Upper lobe of left lung (tissue), 6 donors: ENCODE results near the gene SLC9A9. TPM values are rescaled to one million over a fixed set of nuclear protein-coding genes. Genes with fewer than 3 reads are reported as not detected.
A peak's percentile ranks its signal among the peaks of the same experiment; 100 is the strongest.

Experiments used
- ATAC-seq, 2 donors: fragments of 200-7000 bp; cut with Tn5 transposase; one replicate each; pipeline ENCODE4 v1.9.1; 2022; ENCODE audit warnings: mild to moderate bottlenecking in 2 of 2, moderate library complexity in 2 of 2; ENCODE audit not compliant: low FRiP score in 2 of 2
- DNase-seq, 2 donors: peaks; one replicate each; pipeline ENCODE4 v3.0.0-alpha.2; 2019 to 2020
- H3K27ac ChIP-seq, 4 donors: fragments of 200-600 bp; sonication (generic); one replicate each; pipeline ENCODE4 v1.5.1; 2016 to 2019
- H3K27me3 ChIP-seq, 4 donors: fragments of 200-600 bp; sonication (generic); one replicate each; pipeline ENCODE4 v1.5.1; 2017 to 2019
- H3K36me3 ChIP-seq, 4 donors: fragments of 200-600 bp; sonication (generic); one replicate each; pipeline ENCODE4 v1.5.1; 2016 to 2019
- H3K4me1 ChIP-seq, 4 donors: fragments of 200-600 bp; sonication (generic); one replicate each; pipeline ENCODE4 v1.5.1; 2018 to 2019
- H3K4me3 ChIP-seq, 4 donors: fragments of 200-600 bp; sonication (generic); one replicate each; pipeline ENCODE4 v1.5.1; 2017 to 2019; ENCODE audit warnings: mild to moderate bottlenecking in 2 of 4, moderate library complexity in 1 of 4
- H3K9me3 ChIP-seq, 4 donors: fragments of 200-600 bp; sonication (generic); one replicate each; pipeline ENCODE4 v1.5.1; 2018 to 2019
- EP300 ChIP-seq, 4 donors: sonication (generic); formaldehyde crosslinking; IDR thresholded peaks; one replicate each; pipeline ENCODE4 v1.5.1; 2017; ENCODE audit warnings: antibody characterized with exemption in 4 of 4, control low read depth in 2 of 4
- POLR2A ChIP-seq, 4 donors: fragments of 450-650 bp; IDR thresholded peaks; one replicate each; pipeline ENCODE4 v1.5.1; 2016 to 2017; ENCODE audit warnings: antibody characterized with exemption in 4 of 4, mild to moderate bottlenecking in 2 of 4
- POLR2AphosphoS5 ChIP-seq, 2 donors: sonication (generic); formaldehyde crosslinking; IDR thresholded peaks; one replicate each; pipeline ENCODE4 v1.5.1; 2017; ENCODE audit warnings: antibody characterized with exemption in 2 of 2
- WGBS, 2 donors: methylation state at CpG; one replicate each; pipeline ENCODE4 v1.1.5; 2017 to 2018; 5-methylcytosine and 5-hydroxymethylcytosine counted together
- total RNA-seq, 6 donors: library from RNA; depleted of rRNA in 4 of 6; stranded (reverse); fragments of >200 nt in 4 of 6; gene quantifications; one replicate each; pipeline versions ENCODE4 v1.1.0 to v1.2.1, GENCODE V29; 2016 to 2021
- TF ChIP-seq, protein P1 (sequence below), 6 experiments: fragments of 450-650 bp in 4 of 6; fragments of 200-600 bp in 2 of 6; sonication (generic) in 2 of 6; IDR thresholded peaks; one replicate each; pipeline ENCODE4 v1.5.1; 2016 to 2019; ENCODE audit warnings: antibody characterized with exemption in 6 of 6
- donor health status: DM: no; HTN: no; CAD: no; lungs with moderate emphysema.
- donor health status: DM: no; HTN: yes; CAD: no; lungs with severe emphysema.

Gene SLC9A9
- total RNA-seq, 6 donors from 2014 or later = 4.2 to 20.4 (median 8.7) TPM

GRCh38 chr3:143442814-143443447, 405.3 kb downstream of the SLC9A9 start:
- DNase-seq = no peak
- TF ChIP-seq POLR2A (IDR thresholded peaks at IDR 0.05) (no peak), POLR2AphosphoS5 (IDR thresholded peaks at IDR 0.05) (no peak), EP300 (IDR thresholded peaks at IDR 0.05) (no peak)
- TF ChIP-seq, protein P1, sequence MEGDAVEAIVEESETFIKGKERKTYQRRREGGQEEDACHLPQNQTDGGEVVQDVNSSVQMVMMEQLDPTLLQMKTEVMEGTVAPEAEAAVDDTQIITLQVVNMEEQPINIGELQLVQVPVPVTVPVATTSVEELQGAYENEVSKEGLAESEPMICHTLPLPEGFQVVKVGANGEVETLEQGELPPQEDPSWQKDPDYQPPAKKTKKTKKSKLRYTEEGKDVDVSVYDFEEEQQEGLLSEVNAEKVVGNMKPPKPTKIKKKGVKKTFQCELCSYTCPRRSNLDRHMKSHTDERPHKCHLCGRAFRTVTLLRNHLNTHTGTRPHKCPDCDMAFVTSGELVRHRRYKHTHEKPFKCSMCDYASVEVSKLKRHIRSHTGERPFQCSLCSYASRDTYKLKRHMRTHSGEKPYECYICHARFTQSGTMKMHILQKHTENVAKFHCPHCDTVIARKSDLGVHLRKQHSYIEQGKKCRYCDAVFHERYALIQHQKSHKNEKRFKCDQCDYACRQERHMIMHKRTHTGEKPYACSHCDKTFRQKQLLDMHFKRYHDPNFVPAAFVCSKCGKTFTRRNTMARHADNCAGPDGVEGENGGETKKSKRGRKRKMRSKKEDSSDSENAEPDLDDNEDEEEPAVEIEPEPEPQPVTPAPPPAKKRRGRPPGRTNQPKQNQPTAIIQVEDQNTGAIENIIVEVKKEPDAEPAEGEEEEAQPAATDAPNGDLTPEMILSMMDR (IDR thresholded peaks at IDR 0.05) = no peak
- no peak overlapping the region for H3K4me3 ChIP-seq
- peak overlapping the region in 2 of 4 donors; percentile 21 to 71 for H3K27ac ChIP-seq
- H3K9me3 ChIP-seq = no peaks in the 10 kb centered on the region
- H3K36me3 ChIP-seq = no peaks in the 10 kb centered on the region
- peaks cover 15 to 22% (median 19%) of the 10 kb centered on the region in 4 donors for H3K4me1 ChIP-seq
- WGBS, 2 donors = 83 to 89% methylated on average over 3 of the region's 3 CpGs
- no peak for ATAC-seq
- H3K27me3 ChIP-seq = no peaks in the 10 kb centered on the region

DNA sequence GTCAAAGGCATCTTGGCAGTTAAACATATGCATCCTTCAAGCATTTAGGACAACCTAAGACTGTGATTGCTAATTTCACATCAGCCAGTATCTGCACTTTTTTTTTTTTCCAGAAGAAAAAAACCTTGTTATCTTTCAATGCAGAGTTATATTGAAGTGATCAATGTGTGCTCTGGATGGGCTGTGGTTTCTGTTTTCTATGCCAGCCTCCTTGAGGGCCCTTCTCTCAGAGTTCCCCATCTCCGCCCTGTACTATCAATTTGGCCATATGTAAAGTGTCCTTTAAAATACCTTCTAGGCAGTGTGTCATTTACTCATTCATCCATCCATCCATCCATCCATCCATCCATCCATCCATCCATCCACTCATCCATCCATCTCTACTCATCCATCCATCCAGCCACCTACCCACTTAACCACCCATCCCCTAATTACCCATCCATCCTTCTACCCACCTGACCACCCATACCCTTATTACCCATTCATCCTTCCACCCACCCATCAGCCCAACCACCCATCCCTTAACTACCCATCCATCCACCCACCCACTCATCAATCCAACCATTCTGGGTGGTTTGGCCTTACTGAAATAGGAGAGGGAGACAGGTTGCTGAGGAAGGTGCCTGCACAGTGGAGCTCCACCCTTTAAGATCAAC, 406.6 kb downstream of the SLC9A9 start:
- WGBS, 2 donors = 89 to 94% methylated on average over 1 of the region's 1 CpG
- Histone ChIP-seq H3K36me3 (no peaks in the 10 kb centered on the region), H3K9me3 (no peaks in the 10 kb centered on the region), H3K4me1 (peaks cover 15 to 22% (median 19%) of the 10 kb centered on the region in 4 donors), H3K4me3 (no peak overlapping the region), H3K27ac (no peak overlapping the region), H3K27me3 (no peaks in the 10 kb centered on the region)
- TF ChIP-seq, protein P1 (IDR thresholded peaks at IDR 0.05) = no peak
- no peak for TF ChIP-seq EP300 (IDR thresholded peaks at IDR 0.05)
- no peak for TF ChIP-seq POLR2A (IDR thresholded peaks at IDR 0.05)
- TF ChIP-seq POLR2AphosphoS5 (IDR thresholded peaks at IDR 0.05) = no peak
- DNase-seq = no peak
- no peak for ATAC-seq

DNA sequence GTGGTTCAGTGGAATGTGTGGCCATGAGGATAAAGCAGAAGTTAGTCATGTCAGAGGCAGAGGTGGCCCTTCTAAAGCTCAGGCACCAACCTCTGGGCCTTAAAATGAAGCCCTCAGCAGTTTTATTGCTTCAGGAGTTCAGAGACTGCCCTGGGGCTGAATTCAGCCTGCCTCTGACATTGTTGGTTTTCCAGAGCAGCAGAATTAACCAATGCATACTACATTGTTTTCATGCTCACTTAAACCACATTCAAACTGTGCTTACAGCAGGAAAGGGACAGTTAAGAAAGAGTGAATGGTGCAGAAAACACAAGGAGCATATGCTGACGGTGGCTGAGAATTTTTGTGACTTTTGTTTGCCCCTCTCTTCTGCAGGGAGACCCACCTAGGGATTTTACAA, 408.5 kb downstream of the SLC9A9 start:
- no peak for ATAC-seq
- Histone ChIP-seq H3K9me3 (no peaks in the 10 kb centered on the region), H3K4me1 (peaks cover 14 to 18% (median 16%) of the 10 kb centered on the region in 4 donors), H3K27ac (no peak overlapping the region), H3K27me3 (no peaks in the 10 kb centered on the region), H3K4me3 (no peak overlapping the region), H3K36me3 (no peaks in the 10 kb centered on the region)
- DNase-seq = no peak
- TF ChIP-seq POLR2A (IDR thresholded peaks at IDR 0.05) (no peak), EP300 (IDR thresholded peaks at IDR 0.05) (no peak)
- 61 to 71% methylated on average over 1 of the region's 1 CpG for WGBS, 2 donors

GRCh38 chr3:143437405-143437804, 410.9 kb downstream of the SLC9A9 start:
- Histone ChIP-seq H3K36me3 (no peaks in the 10 kb centered on the region), H3K4me3 (no peak overlapping the region), H3K4me1 (peaks cover 0 to 4% (median 0%) of the 10 kb centered on the region in 4 donors), H3K27me3 (no peaks in the 10 kb centered on the region), H3K27ac (no peak overlapping the region), H3K9me3 (no peaks in the 10 kb centered on the region)
- TF ChIP-seq POLR2AphosphoS5 (IDR thresholded peaks at IDR 0.05) (no peak), EP300 (IDR thresholded peaks at IDR 0.05) (no peak), POLR2A (IDR thresholded peaks at IDR 0.05) (no peak)
- TF ChIP-seq, protein P1 (IDR thresholded peaks at IDR 0.05) = no peak
- DNase-seq = no peak
- WGBS, 2 donors = 93 to 95% methylated on average over 10 of the region's 10 CpGs
- no peak for ATAC-seq

- Histone ChIP-seq H3K27me3 (no peaks in the 10 kb centered on the region), H3K4me1 (peaks cover 0 to 4% (median 0%) of the 10 kb centered on the region in 4 donors), H3K36me3 (no peaks in the 10 kb centered on the region), H3K9me3 (no peaks in the 10 kb centered on the region), H3K27ac (no peak overlapping the region), H3K4me3 (no peak overlapping the region)
- TF ChIP-seq POLR2AphosphoS5 (IDR thresholded peaks at IDR 0.05) (no peak), EP300 (IDR thresholded peaks at IDR 0.05) (no peak), POLR2A (IDR thresholded peaks at IDR 0.05) (no peak)
- TF ChIP-seq, protein P1 (IDR thresholded peaks at IDR 0.05) = no peak
- ATAC-seq (no peak), DNase-seq (no peak)
- WGBS, 2 donors = 86 to 88% methylated on average over 4 to 5 of the region's 5 CpGs
Observed at GRCh38 chr3:143436231-143436930, 411.9 kb downstream of the SLC9A9 start.
